Stimulated activated CD8-positive, alpha-beta memory T cell treated with anti-CD3 and anti-CD28 coated beads, Interleukin-7, amount 100 ng/mL, for 48 hours (primary cell): ENCODE measurements around the gene KRTAP9-1.
"Not testable (repeated sequence)": the region's sequence is repeated elsewhere in the genome, so short reads cannot be mapped to it uniquely, and the experiment has no call there.

Source experiments
- DNase-seq, 2 donors: peaks; one replicate each; pipeline ENCODE4 v3.0.0-alpha.2; 2020; ENCODE audit warnings: low read depth in 1 of 2; ENCODE audit errors: extremely low read depth in 1 of 2

The KRTAP9-1 gene

DNA sequence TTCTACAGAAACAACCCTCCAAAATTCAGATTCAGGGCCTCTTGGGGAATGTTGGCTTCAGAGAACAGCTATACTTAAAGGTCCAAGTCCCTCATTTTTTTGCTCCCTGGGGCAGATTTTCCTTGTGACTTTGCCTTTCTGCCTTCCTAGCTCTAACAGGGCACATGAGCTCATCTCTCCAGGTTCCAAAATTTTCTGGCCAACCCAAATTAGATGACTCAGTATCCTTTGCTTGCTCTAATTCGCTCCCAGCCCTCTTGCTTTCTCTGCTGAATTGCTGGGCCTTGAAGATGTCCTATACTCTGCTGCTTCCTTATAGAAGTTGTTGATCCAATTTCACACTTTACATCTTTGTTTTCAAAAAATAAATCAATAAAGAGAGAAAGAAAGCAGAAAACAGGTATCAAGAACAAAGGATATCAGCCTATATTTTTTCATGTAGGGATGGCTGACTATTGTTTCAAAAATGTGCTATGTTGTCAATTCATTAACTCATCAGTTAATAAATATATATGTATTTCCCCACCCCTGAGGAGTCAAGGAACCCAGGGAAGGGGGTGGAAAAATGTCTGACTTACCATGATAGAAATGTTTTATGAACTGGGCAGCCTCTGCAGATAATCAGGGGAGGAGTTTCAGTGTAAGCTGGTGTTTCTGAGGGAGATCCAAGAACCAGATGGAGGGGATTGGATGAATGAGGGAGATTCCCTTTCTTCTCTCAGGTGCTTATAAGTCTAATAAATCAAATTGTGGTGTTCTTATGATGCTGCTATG, 10.7 kb upstream of the KRTAP9-1 start:
- DNase-seq, result no peak

DNA sequence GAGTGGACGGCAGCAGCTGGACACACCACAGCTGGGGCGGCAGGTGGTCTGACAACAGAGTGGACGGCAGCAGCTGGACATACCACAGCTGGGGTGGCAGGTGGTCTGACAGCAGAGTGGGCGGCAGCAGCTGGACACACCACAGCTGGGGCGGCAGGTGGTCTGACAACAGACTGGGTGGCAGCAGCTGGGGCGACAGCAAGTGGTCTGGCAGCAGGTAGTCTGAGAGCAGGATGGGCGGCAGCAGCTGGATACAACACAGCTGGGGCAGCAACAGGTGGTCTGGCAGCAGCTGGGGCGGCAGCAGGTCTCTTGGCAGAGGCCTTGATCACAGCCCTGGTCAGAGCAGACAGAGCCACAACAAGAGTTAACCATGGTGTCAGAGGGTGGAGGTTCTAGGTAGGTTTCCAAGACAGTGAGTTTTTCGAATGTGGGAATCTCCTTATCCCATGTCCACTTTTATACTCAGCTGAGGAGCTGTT, 5.2 kb upstream of the KRTAP9-1 start, which contains the start of gene KRTAP4-1:
TSS of gene KRTAP4-1 (minus strand) at position 432 of the 482 bp plus-strand sequence. CDS start at position 375, 57 bp downstream.
- DNase-seq, result no peak

DNA sequence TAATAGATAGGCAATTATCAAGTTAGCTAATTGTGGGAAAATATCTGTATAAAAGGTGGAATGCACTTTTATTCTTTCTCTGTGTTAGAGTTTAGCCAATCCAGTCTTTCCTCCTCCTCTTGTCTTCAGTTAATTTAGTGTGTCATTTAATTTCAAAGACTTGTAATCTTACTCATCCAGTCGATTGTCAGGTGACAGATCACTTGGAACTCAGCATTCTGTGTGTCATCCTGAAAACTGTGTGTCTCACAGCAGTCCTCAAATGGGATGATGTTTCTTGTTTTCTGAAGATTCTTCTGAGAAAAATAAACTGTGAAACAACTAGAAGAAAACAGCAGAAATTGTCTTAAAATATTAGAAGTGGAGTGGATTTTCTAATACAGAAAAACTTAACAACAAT, 4.7 kb upstream of the KRTAP9-1 start:
- DNase-seq, result no peak

DNA sequence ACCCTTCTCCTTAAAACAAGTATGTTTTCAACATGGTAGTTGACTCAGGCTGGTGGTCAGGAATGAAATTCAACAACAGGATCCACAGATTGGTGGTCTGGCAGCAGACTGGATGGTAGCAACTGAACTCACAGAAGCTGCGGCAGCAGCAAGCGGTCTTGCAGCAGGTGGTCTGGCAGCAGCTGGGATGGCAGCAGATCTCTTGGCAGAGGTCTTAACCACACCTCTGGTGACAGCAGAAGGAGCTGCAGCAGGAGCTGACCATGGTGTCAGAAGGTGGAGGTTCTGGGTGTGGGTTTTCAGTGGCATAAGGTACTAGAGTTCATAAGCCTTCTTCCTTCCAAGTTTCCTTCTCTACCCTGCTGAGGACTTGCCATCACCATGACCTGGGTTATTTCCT, 2.8 kb upstream of the KRTAP9-1 start:
- DNase-seq, result no peak

DNA sequence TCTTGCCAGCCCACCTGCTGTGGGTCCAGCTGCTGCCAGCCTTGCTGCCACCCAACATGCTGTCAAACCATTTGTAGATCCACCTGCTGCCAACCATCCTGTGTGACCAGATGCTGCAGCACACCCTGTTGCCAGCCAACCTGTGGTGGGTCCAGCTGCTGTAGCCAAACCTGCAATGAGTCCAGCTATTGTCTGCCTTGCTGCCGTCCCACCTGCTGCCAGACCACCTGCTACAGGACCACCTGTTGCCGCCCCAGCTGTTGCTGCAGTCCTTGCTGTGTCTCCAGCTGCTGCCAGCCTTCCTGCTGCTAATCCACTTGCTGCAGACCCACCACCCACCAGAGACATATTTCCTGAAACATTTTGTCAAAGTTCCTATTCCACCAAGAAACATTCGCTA, 641 bp downstream of the KRTAP9-1 start:
- no peak for DNase-seq

DNA sequence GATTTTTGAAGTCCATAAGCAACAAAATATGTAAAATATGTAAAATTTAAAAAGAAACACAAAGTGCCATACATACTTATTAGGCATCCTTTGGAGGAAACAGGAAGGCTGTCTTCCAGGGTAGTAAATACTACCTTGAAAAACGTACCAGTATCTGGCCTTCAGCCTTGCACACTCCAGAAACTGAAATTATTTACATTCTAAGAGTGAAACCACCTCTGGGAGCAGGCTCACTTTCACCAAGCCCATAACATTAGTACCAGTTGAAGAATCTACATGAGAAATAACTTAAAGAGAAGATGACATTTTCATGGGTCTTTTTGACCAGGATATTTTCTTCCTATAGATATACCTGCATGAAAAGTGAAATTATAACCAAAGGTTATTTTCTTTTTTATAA, 6.4 kb downstream of the KRTAP9-1 start:
- DNase-seq, result no peak

DNA sequence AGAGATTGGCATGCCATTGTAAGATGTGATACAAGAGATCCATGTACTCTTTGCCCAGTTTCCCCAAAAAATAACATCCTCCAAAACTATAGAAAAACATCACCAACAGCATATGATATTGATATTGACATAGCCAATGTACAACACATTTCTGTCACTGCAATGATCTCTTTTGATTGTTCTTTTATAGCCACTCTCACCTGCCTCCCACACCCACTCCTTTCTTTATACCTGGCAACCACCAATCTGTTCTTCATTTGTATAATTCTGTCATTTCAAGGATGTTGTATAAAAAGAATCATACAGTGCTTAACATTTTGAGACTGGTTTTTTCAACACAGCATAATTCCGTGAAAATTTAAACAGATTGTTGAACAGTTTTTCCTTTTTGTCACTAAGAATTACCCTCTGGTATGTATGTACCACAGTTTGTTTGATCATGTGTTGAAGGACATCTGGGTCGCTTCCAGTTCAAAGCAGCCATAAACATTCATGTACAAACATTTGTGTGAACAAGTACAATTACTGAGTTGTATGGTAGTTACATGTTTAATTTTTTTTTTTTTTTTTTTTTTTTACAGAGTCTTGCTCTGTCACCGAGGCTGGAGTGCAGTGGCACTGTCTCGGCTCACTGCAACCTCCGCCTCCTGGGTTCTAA, 9.9 kb downstream of the KRTAP9-1 start:
- no peak for DNase-seq

DNA sequence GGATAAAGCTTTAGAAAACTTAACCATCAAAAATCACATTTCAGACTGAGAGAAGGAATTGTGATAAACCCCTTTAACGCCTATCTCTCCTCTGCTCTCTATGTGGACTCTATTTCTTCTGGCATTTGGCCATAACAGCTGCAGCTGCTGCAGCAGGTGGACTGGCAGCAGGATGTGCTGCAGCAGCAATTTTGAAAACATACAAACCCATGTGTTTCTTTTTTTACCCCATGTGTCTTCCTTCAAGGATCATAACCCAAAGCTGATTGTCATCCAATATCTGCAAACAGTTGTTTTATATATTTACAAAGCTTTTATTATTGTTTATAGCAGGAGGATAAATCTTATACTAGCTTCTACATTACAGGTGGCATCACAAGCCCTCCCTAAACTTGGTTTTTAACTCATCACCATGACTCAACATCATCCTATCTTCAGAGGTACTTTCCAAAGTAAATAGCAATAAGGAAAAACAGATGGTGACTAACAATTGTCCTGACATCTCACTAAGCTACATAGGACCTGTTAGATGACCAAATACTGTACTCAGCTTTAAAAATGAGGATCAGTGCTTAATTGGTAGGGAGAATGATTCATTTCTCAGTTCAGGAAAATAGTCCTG, 22.3 kb downstream of the KRTAP9-1 start:
- no peak for DNase-seq

DNA sequence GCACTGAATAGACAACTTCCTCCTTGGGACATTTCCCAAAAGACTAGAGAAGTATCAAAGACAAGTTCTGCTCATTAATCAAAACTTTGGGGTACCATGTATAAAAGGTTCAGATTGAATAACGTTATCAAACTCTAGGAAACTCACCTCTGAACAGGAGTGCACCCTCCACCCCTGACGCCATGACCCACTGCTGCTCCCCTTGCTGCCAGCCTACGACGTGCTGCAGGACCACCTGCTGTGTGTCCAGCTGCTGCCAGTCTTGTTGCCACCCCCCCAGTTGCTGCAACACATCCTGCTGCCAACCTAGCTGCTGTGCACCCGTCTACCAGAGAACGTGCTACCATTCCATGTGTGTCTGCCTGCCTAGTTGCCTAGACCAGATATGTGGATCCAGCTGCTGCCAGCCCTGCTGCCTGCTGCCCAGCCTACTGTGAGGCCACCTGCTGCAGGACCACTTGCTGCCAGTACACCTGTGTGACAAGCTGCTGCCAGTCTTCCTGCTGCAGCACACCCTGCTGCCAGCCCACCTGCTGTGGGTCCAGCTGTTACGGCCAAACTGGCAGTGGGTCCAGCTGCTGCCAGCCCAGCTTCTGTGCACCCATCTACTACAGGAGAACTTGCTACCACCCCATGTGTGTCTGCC, 23.0 kb downstream of the KRTAP9-1 start:
- no peak for DNase-seq

DNA sequence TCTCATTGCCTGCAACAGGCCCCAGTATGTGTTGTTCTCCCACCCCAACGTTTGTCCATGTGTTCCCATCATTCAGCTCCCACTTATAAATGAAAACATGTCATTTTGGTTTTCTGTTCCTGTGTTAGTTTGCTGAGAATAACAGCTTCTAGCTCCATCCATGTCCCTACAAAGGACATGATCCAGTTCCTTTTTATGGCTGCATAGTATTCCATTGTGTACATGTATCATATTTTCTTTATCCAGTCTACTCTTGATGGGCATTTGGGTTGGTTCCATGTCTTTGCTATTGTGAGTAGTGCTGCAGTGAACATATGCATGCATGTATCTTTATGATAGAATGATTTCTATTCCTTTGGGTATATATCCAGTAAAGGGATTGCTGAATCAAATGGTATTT, 26.0 kb downstream of the KRTAP9-1 start:
- DNase-seq, result no peak

DNA sequence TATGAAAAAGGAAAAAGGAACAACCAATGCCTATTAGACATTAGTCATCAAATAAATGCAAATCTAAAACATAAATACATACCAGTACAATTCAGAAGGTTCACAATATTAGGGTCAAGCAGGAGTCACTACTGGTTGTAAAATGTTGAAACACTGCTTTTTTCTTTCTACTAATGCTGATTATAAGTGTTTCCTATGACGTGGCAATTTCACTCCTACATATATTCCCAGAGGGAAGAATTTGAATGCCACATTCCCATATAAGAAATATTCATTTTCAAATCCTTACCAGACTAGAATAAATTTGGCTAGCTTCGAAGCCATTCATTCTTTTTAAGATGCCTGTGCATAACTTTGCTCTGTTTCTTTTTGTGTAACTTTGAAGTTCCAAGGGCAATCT, 34.1 kb downstream of the KRTAP9-1 start:
- no peak for DNase-seq

DNA sequence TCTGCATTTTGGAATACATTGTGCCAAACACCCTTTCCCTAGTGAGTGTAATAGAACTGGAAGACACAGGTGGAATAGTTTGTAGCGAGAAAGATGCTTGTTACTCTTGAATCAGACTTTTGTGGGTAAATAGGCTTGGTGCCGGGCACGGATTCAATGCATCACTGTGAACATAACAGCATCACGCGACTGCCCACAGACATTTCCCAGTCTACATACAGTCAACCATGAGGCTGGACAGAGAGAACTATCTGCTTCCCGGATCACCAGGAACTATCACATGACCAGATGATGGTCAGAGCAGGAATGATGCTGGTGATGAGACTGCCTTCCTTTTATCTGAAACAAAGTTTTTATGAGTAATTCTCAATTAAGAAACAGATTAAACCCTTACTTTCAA, 36.4 kb downstream of the KRTAP9-1 start:
- no peak for DNase-seq

DNA sequence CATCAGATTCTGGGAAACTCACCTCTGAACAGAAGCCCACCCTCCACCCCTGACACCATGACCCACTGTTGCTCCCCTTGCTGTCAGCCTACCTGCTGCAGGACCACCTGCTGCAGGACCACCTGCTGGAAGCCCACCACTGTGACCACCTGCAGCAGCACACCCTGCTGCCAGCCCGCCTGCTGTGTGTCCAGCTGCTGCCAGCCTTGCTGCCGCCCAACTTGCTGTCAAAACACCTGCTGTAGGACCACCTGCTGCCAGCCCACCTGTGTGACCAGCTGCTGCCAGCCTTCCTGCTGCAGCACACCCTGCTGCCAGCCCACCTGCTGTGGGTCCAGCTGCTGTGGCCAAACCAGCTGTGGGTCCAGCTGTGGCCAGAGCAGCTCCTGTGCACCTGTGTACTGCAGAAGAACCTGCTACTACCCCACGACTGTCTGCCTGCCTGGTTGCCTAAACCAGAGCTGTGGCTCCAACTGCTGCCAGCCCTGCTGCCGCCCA, 37.0 kb downstream of the KRTAP9-1 start, which contains the start of gene KRTAP9-2:
TSS of gene KRTAP9-2 (plus strand) at position 51 of the 498 bp plus-strand sequence. CDS start at position 58, 7 bp downstream.
- DNase-seq, result not testable (repeated sequence)

DNA sequence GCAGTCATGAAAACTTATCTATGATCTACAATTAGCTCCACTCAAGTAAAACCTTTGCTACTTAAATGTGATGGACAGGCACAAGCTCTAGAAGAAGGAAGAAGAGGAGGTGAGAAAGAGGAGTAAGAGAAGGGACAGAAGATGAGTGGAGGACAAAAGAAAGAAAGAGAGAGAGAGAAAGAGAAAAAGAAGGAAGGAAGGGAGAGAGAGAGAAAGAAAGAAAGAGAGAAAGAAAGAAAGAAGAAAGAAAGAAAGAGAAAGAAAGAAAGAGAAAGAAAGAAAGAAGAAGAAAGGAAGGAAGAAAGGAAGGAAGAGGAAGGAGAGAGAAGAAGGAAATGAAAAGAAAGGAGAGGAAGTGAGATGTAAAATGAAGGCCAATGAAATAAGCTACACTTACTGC, 40.4 kb downstream of the KRTAP9-1 start:
- DNase-seq, result no peak

DNA sequence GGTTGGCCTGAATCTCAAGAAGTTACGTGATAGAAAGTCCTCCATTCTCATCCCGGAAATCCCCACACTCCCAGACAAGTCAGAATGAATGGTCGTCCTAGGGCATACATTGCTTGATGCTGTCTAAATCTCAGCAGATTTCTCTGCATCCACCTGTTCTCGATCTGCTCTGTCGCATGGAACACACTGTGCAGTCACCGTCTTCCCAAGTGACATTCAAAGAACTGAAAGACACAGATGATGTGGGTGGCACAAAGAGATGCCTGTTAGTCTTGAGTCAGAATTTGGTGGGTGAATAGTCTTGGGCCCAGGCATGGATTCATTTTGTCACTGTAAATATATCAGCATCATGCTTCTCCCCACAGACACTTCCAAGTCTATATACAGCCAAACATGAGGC, 42.0 kb downstream of the KRTAP9-1 start:
- DNase-seq, result no peak

DNA sequence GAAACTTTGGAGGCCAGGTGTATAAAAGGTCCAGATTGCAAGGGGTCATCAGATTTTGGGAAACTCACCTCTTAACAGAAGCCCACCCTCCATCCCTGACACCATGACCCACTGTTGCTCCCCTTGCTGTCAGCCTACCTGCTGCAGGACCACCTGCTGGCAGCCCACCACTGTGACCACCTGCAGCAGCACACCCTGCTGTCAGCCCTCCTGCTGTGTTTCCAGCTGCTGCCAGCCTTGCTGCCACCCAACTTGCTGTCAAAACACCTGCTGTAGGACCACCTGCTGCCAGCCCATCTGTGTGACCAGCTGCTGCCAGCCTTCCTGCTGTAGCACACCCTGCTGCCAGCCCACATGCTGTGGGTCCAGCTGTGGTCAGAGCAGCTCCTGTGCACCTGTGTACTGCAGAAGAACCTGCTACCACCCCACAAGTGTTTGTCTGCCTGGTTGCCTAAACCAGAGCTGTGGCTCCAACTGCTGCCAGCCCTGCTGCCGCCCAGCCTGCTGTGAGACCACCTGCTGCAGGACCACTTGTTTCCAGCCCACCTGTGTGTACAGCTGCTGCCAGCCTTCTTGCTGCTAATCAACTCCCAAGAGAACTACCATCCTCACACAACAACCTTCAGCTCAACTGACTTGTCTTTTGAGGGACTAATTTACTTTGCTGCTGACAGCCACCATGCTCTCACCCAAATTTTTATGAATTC, 42.9 kb downstream of the KRTAP9-1 start, which contains the start of gene KRTAP9-3:
TSS of gene KRTAP9-3 (plus strand) at position 51 of the 707 bp plus-strand sequence. CDS start at position 104, 53 bp downstream.
- not testable (repeated sequence) for DNase-seq

DNA sequence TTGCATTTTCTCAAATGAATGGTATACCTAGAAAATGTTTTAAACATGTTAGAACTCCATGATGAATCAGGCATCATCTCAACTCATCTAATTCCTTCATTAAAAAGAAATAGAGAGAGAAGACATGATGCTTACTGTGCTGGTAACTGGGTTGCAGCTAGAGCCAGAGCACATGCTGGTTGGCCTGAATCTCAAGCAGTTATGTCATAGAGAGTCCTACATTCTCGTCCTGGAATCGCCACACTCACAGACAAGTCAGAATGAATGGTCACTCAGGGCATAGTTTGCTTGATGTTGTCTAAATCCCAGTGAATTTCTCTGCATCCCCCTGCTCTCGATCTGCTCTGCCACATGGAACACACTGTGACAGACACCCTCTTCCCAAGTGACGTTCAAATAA, 47.4 kb downstream of the KRTAP9-1 start:
- DNase-seq, result not testable (repeated sequence)

DNA sequence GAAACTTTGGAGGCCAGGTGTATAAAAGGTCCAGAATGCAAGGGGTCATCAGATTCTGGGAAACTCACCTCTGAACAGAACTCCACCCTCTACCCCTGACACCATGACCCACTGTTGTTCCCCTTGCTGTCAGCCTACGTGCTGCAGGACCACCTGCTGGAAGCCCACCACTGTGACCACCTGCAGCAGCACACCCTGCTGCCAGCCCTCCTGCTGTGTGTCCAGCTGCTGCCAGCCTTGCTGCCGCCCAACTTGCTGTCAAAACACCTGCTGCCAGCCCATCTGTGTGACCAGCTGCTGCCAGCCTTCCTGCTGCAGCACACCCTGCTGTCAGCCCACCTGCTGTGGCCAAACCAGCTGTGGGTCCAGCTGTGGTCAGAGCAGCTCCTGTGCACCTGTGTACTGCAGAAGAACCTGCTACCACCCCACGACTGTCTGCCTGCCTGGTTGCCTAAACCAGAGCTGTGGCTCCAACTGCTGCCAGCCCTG, 48.3 kb downstream of the KRTAP9-1 start, which contains the start of gene KRTAP9-8:
TSS of gene KRTAP9-8 (plus strand) at position 51 of the 489 bp plus-strand sequence. CDS start at position 104, 53 bp downstream.
- not testable (repeated sequence) for DNase-seq
